NCI-H2081 (cell line): ENCODE results near the gene TFG.

Experiments used
- DNase-seq, 2 experiments: peaks; one replicate each; lab custom pipeline; 2025; lab: John Stamatoyannopoulos, UW

TFG gene

DNA sequence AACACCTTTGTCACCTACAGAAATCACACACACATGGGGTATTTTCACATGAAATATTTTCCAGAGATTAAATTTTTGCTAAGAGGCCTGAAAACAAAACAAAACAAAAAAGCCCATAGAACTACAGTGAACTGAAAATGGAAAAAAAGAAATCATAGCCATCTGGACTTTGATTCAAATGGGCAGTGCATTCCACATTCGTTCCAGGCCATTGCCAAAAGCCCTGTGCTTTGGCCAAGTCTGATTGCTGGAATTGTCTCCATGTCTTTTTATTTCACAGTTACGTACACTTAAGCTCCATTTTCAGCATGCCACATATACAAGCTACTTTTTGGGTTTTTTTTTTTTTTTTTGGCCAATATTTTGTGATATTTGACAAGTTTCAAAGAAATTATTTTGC lies 47.1 kb downstream of the TFG start:
- no peak for DNase-seq

DNA sequence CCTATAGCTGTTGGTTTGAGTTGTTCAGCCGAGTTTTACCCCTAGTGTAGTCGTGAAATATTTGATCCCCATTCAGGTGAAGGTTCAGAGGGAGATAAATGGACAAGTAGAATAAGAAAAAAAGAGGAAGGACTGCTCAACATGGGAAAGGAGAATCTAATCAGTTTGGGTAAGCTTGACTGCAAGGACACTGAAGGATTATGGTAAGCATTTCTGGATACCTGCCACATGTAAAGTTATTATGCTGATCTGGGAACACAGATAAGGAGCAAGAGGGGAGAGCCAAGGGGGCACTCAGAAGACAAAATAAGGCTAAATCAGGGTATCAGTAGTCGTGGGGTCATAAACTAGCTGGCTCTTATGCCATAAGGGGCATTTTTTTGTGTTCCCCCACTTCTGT lies 49.9 kb downstream of the TFG start:
- no peak for DNase-seq

DNA sequence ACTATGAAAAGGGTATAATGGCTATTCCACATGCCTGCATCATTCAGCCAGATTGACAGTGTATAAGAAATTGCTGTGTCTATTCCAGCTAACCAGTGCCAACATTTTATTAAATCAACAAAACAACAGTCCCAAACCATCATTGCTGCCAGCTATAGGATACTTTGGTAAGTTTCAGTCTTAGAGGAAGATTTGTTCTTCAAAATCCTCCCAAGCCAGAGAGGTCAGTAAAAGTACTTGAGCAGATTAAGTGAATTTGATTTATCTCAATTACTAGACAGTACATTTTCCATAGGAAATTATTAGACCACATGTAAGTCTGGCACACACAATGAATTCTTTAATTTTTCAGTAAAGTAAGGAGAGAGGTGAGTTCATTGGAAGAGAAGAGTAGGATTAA lies 50.7 kb downstream of the TFG start:
- no peak for DNase-seq

DNA sequence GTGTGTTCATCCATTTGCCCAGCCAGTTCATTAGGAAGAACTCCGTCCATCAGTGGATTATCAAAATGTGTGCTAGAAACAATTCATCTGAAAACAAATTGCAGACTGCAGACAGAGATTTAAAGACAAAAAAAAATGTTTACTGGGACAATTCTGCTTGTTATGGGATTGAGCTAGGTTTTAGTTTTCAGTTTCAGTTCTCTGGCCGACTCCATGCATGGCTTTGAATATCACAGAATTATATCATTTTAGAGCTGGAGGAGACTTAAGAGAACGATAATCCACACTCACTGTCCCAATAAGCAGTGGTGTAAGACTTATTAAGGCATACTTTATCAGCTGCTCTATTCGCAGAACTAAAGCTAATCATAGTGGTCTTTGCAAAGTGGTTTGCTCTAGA lies 51.1 kb downstream of the TFG start:
- DNase-seq, result no peak

DNA sequence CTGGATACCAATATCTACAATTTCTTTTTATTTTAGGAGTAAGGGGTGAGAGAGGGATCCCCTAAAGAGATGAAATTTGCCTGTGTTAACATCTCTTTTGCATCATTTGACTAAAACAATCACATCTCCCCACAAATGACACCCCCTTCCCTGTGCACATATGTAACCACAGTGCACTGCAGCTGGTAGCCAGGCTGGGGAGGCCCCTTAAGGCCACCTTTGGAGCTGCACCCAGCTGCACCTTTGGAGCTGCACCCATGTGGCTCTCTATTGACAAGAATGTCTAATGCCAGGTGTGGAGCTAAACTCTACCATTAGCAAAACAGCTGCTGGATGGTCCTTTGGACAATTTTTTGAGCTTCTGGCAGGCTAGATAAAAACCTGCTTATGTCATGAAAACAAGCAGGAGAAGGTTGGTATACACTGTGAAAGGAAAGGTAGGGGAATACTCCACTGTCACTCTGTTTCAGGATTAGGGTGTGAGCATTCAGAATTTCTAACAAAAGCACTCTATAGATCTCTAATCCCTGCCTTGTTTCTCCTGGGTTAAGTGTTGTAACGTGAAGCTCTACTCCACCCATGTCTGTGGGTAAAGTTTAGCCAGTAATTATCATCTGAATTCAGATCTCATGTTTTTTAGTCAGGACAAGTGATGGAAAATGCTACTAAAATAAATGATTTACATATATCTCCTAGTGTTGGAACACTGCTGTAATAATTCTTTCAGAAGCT lies 52.1 kb downstream of the TFG start:
- peak; percentile 13 to 67 for DNase-seq

DNA sequence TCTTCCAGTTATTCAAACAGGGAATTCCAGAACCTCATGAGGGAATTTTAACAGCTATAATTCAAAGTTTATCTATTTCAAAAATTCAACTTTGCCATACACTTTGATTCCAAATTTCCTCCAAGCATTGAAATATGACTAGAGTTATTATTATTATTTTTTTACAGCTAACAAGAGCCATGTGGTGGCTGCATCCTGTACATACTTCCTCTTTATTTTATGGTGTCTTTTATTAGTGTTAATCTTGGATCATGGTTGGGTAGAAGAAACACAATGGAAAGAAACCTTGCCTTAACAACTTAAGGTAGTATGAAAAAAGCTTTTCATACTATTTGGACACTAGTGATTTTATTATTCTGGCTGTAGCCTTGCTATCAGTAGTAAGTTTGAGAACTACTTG lies 52.7 kb downstream of the TFG start:
- no peak for DNase-seq

DNA sequence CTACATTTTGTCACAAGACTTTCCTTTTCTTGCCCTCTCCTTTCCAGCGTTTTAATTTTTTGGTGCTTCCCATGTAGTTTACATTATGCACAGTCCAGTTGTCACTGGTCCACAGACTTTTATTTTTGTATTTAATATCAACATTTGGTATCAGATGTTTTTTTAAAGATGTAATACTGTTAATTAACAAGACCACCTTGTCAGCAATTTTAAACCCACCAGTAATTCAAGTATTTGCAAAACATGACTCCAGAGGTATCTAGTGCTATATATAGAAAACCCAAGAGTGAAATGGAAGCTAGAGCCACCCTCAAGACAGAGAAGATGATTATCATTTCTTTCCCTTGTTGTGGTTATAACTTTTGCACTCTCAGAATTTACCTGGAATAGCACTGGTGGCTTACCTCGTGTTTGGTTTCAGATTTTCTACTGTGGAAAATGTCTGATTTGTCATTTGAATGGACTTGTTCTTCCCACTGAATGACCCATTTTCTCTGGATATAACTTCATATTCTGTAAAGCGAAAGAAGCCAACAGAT lies 56.2 kb downstream of the TFG start:
- no peak for DNase-seq

DNA sequence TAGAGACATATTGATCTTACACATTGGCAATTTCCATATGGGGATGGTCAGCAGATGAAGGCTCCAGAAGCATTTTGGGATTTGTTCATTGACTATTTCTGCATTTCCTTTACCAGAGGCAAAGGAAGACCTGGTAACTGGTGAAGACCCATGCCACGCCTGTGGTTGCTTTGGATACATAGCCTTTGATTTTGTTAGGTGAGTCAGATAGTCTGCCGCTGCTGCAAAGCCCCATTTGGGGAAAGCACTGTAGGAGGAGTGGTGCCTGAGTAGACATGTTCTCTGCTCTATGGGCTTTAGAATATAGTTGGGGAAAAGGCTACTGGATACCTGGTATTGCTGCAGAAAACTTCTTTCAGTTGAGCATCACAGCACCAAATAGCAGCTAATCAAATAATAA lies 56.8 kb downstream of the TFG start:
- DNase-seq, result no peak

DNA sequence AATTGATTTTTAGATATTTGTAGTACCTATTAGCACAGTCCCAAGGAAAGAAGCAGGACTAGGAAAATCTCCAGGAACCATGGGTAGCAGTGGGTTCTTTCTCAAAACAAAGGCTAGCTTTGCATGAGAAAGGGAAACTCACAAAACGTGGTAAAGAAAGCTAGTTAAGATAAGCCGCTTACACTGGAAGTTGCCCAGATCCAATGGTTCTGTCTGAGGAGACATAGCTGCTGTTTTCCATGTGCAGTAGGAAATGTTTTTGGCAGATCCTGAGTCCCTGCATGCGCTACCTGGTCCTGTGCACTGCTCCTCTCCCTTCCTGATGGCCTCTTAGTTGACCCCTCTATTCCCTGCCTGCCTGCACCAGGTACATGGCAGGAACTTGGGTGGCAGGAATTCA lies 60.4 kb downstream of the TFG start:
- DNase-seq, result no peak

DNA sequence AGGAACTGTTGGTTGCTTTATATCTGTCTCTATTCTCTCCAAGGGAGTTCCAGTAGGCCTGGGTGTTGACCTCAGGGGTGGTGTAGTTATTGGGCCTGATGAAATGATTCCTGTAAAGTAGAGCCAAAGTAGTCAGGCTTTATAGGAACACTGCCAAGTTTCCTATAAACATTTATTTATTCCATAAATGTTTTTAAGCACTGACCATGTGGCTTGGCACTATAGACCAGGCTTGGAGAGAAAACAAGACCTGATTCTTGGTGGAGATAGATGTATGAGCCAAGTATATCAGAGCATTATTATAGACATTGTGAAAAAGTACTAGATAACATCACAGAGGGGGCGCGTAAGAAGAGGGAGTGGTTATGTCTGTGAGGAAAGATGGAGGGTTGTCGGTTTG lies 65.9 kb downstream of the TFG start:
- DNase-seq, result no peak

DNA sequence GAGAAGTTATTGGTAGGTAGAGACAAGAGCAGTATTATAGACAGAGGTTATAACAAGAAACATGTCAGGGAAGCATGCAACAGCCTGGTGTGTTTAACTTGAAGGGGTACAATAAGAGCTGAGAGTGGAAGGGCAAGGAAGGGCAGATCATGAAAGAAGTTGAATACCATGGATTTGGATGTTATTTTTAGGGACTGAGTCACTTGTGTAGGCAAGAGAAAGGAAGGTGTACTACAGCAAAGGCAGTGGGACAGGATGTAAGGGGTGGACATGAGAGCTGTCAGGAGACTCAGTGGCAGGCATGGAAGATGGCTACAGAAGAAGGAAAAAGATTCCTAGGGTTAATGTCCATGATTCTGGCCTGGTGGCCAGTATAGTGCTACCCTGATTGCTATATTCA lies 66.4 kb downstream of the TFG start:
- DNase-seq, result no peak

DNA sequence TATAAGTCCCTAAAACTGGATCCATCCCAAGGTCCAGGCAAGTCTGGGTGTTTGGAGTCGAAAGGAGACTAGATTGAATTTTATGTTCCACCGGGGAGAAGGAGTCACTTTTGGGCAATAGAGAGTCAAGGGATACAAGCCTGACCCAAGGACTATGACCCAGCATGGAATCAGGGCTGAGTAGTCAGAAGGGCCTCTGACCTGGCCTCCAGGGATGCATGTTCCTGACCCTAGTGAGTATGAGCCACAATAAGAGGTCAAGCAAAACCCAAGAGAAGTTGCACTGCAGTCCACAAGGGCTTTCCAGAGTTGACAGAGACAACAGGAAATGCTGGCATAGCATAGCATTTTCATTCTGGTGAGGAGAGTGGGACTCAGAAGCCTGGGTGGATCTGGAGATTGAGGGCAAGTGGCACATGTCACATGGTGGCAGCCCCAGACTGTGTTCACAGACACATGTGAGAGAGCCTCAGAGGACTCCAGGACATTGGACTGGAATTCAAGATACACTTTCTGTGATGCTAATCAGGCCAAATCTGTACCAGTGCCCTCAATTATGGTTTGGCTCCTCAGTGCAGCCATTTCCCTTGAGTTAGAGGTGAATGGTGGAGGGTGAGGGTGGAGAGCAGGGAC lies 66.9 kb downstream of the TFG start:
- DNase-seq, result no peak

DNA sequence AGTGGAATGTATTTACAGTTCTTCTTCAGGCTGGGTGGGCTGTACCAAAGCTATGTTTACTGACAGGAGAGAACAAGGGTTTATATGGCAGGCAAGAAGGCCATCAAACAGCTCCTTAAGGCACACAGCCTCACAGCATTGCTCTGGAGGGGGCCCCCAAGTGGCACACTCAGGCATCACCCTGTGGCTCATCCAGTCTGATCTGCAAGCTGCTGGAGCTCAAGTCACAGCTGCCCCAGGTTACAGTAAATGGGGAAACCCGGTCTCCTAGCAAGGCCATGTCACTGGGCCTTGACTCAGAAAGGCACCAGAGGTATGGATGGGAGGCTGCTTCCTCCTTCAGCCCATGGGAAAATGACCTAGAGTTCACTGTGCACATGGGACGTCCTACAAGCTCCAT lies 67.5 kb downstream of the TFG start:
- no peak for DNase-seq

DNA sequence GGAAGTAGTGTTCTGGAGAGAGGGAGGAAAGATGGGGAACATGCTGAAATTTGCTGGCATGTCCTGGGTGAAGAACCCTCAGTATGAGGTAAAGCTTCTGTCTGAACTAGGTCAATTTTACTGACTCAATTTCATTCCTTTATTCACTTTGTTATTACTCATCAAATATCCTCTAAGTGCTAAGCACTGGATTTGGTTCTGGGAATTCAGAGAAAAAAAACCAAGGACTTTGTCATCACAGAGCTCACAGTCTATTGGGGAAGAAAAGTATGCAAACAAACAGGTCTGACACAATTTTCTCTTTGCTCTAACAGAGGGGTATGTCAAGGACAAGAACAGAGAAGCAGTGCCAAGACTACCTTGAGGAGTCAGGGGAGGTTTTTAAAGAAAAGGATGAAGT lies 68.0 kb downstream of the TFG start:
- no peak for DNase-seq

DNA sequence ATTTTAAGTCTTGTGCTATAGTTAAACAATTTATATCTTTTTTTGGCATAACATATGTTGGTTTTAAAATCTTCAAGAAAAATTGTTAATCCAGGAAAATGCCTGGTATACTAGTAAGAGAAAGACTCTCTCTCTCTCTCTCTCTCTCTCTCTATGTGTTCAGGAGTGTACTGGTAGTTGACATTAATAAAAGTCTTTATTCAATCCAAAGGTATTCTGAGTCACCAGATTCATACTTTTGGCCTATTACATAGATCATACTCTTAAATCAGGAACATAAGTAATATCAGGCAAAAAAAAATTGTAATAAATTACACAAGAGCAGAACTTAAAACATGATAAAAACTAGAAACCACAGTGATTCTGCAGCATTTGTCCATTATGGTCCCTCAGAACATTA lies 70.2 kb downstream of the TFG start:
- no peak for DNase-seq

DNA sequence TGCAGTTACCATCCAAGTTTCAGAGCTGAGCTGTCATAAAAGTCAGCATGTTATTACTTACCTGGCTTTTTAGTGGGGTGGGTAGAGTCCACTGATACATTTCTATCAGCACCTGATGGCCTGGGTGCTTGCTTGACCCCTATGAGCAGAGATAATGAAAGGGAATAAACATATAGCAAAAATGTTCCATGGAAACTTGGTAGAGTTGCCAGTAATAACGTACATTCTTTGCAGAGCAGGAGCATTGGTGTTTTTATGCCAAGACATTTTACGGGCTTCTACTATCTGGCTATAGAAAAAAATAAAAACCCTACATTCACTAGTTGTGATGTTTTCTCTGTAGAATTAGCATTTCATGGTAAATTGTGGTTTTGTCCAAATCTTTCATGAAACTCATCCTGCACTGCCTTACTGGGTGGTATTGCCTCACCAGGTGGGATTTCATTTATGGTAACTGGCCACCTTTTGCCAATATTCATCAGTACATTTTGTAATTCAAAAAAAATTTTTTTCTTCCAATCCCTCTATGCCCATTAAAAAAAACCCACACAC lies 70.9 kb downstream of the TFG start:
- no peak for DNase-seq

DNA sequence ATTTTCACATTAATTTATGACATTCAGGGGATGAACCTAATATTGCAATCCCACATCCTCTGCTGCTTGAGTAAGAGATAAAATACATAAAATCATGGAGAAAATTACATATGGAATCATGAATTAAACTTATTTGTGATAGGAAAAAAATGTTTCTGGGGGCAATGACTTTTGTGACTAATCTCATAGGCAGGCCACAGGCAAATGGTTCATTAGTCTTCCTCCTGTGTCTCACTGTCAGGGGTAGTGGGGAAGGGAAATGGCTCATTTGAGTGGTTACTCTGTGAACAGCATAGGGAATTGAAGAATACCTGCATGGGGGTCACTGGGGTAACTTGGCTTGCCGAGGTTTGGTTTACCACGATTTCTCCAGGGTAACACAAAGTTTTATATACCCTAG lies 72.0 kb downstream of the TFG start:
- no peak for DNase-seq

DNA sequence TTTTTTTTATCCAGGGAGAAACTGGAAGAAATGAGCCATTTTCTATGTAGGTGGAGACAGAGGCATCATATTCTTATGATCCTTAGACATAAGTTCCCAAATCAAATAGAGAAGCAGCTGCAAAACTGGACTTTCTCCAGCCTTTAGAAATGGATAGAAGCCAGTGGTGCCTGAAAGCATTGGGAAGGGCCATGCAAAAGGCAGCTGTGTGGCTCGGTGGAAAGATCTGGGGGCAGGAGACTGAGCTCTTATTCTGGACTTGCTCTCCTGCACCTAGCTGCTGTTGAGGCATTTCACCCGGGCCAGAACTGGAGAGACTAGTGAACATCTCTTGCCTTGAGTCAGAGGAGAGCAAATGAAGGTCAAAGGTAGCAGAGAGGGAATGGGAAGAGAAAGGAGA lies 73.1 kb downstream of the TFG start:
- DNase-seq, result no peak

DNA sequence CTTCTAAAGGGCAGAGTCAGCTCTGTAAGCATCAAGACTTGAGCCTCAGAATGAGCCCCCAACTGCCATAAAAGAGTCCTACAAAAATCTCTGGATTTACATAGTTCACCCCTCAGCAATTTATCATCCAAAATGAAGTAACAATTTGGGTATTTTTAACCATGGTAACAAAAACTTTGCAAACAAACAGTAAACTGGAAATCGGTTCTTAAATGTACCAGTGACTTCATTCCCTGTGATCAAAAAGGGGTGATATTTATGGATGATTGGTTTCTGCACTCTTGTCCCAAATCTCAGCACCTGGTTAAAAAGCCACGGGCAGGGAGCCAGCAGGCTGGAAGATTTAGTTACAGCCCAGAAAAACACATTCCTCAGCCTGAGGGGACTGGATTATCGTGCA lies 73.6 kb downstream of the TFG start:
- DNase-seq, result no peak

DNA sequence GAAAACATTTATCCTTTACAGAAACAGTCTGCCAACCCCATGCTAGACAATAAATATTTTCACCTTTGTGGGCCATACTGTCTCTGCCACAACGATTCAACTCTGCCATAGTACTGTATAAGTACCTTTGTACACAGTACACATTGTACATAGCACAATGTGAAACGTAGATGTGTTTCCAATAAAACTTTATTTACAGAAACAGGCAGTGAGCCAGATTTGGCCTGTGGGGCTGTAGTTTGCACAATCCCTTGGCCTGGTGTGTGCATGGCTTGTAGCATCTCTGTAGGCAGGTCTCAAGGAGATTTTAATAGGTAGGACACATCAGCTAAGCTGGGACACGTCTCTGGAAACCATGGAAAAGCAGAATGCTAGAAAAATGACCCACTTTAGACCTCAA lies 74.3 kb downstream of the TFG start:
- DNase-seq, result no peak

DNA sequence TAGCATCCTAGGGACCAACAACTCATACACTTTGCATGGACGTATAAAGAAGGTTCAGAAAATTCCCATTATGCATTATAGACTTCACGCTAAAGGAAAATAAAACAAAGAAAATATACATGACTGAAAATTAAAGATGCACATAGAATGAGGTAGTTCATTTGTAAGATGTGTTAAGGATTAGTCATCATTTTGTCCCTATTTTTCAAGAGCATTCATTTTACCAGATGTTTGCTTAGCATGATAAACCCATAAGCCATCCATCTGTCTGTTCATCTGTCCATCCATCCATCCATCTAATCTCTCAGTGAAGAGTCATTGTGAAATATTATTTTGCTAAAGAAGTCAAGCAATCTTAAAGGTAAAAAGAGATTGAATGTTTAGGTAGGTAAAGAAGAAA lies 80.3 kb downstream of the TFG start:
- no peak for DNase-seq

DNA sequence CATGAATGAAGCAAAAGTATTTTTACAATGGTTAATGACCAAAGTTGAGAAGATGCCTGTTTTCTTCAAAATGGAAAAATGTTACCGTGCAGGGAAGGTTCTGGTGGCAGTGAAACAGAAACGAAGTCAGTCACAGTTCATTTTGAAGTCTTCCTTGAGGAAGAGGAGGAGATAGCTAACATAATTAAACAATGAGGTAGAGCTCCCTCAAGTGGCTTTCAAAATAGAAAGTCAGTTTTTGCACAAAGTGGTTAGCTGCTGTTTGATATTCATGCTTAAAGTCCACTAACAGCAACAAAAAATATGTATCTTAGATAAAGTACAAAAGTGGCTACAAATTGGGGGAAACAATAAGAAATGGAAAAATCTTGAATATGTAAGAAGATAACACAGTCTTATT lies 87.3 kb downstream of the TFG start:
- no peak for DNase-seq

DNA sequence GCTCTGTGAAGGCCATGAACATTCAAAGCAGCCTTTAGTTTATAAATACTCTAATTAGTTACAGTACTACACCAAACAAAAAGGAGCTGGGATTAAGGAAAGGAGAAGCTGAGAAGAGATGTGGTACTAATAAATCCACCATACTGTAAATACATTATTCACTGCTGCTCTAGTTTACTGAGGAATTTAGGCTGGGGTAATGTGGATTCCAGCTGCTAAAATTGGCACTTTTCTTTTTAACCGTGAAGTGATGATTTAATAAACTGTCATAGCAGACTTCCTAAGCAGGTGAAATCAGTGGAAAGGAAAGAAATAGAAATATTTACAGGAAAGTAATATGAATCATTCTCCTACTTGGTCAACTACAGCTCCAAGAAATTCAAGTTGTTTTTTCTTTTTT lies 88.7 kb downstream of the TFG start:
- DNase-seq, result peak in 1 of 2 experiments; percentile 40
